ENCODE measurements around the gene ABCB4.

DNA sequence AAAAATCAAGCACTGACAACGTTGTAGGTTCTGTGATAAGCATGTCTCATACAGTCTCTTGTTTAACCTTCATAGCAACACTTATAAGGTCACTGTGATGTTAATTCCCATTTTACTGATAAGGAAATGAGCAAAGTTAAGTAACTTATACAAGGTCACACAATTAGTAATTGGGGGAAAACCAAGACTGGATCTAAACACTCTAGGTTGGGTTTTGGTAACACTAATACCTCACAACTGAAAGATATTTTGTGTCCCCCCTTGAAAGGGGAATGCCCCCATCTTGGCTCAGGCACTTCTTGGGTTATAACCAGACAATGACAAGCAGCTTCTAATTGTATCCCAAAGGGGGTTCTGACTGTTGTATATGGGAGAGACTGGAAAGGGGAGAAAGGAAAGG, 36.0 kb upstream of the ABCB4 start:
- TF ChIP-seq POLR2A (IDR thresholded peaks at IDR 0.05) (no peak), EP300 (IDR thresholded peaks at IDR 0.05) (no peak)
- TF ChIP-seq, protein P1, sequence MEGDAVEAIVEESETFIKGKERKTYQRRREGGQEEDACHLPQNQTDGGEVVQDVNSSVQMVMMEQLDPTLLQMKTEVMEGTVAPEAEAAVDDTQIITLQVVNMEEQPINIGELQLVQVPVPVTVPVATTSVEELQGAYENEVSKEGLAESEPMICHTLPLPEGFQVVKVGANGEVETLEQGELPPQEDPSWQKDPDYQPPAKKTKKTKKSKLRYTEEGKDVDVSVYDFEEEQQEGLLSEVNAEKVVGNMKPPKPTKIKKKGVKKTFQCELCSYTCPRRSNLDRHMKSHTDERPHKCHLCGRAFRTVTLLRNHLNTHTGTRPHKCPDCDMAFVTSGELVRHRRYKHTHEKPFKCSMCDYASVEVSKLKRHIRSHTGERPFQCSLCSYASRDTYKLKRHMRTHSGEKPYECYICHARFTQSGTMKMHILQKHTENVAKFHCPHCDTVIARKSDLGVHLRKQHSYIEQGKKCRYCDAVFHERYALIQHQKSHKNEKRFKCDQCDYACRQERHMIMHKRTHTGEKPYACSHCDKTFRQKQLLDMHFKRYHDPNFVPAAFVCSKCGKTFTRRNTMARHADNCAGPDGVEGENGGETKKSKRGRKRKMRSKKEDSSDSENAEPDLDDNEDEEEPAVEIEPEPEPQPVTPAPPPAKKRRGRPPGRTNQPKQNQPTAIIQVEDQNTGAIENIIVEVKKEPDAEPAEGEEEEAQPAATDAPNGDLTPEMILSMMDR (IDR thresholded peaks at IDR 0.05), result no peak
